NCI-H1105 treated with DMSO at 0.1 percent for 48 hours (cell line): Measurements from ENCODE around the gene MYO16.
"Not testable (repeated sequence)": the region's sequence is repeated elsewhere in the genome, so short reads cannot be mapped to it uniquely, and the experiment has no call there.

Source experiments
- DNase-seq: peaks from one replicate; lab custom pipeline; 2025; lab: John Stamatoyannopoulos, UW

Gene MYO16

GRCh38 chr13:108983273-108983672 lies 353.9 kb downstream of the MYO16 start:
- DNase-seq = no peak

- DNase-seq = no peak
Measured at GRCh38 chr13:108984251-108984920, 355.0 kb downstream of the MYO16 start.

GRCh38 chr13:108985166-108985565 lies 355.8 kb downstream of the MYO16 start:
- no peak for DNase-seq

- DNase-seq = no peak
Measured at GRCh38 chr13:108987517-108987916, 358.1 kb downstream of the MYO16 start.

GRCh38 chr13:108987944-108988343 lies 358.5 kb downstream of the MYO16 start:
- DNase-seq = no peak

- not testable (repeated sequence) for DNase-seq
Measured at GRCh38 chr13:108991416-108991815, 362.0 kb downstream of the MYO16 start.

GRCh38 chr13:108993346-108993745 lies 363.9 kb downstream of the MYO16 start:
- no peak for DNase-seq

GRCh38 chr13:108996430-108996829 lies 367.0 kb downstream of the MYO16 start:
- DNase-seq = no peak

- DNase-seq = no peak
Measured at GRCh38 chr13:109000207-109000606, 370.8 kb downstream of the MYO16 start.

- DNase-seq = no peak
Measured at GRCh38 chr13:109002934-109003333, 373.5 kb downstream of the MYO16 start.

GRCh38 chr13:109007946-109008345 lies 378.5 kb downstream of the MYO16 start:
- DNase-seq = no peak

- no peak for DNase-seq
Measured at GRCh38 chr13:109009756-109010155, 380.3 kb downstream of the MYO16 start.

- no peak for DNase-seq
Measured at GRCh38 chr13:109010912-109011311, 381.5 kb downstream of the MYO16 start.

- DNase-seq = no peak
Measured at GRCh38 chr13:109012115-109012514, 382.7 kb downstream of the MYO16 start.

GRCh38 chr13:109021558-109021957 lies 392.1 kb downstream of the MYO16 start:
- DNase-seq = no peak

- no peak for DNase-seq
Measured at GRCh38 chr13:109024611-109025010, 395.2 kb downstream of the MYO16 start.

- DNase-seq = no peak
Measured at GRCh38 chr13:109026266-109026665, 396.9 kb downstream of the MYO16 start.

GRCh38 chr13:109028624-109029023 lies 399.2 kb downstream of the MYO16 start:
- DNase-seq = no peak

GRCh38 chr13:109033090-109033489 lies 403.7 kb downstream of the MYO16 start:
- no peak for DNase-seq

- DNase-seq = no peak
Measured at GRCh38 chr13:109036078-109036780, 406.8 kb downstream of the MYO16 start.

- DNase-seq = no peak
Measured at GRCh38 chr13:109043636-109044035, 414.2 kb downstream of the MYO16 start.

- DNase-seq = no peak
Measured at GRCh38 chr13:109055850-109056249, 426.4 kb downstream of the MYO16 start.

GRCh38 chr13:109058087-109058486 lies 428.7 kb downstream of the MYO16 start:
- no peak for DNase-seq

GRCh38 chr13:109072505-109072904 lies 443.1 kb downstream of the MYO16 start:
- DNase-seq = no peak
